ENCODE data around the gene KLHL25.

Gene KLHL25

GRCh38 chr15:85793641-85794597 lies 806 bp downstream of the KLHL25 start:
- ChIA-PET POLR2A (interaction anchor here (1.1 to 1.4 kb wide), 2 partner anchors 8 to 15 kb away, joined by 3 to 6 read pairs; no protein-coding TSS in a partner anchor), CTCF (interaction anchor here (1.8 kb wide), 1 partner anchor 47 kb away, joined by 8 read pairs; no protein-coding TSS in a partner anchor)
- DNase-seq (ENCODE audit: extremely low spot score): peak; percentile 48
- TF ChIP-seq L3MBTL2 (conservative IDR thresholded peaks at IDR 0.05) (0 out of 2 replicates have a peak, but pooled peaks have one; percentile 9), FOXM1 (IDR thresholded peaks at IDR 0.05; ENCODE audit: borderline replicate concordance) (no peak), SP1 (IDR thresholded peaks at IDR 0.05) (no peak), FOXK2 (IDR thresholded peaks at IDR 0.05) (no peak), ARNT (IDR thresholded peaks at IDR 0.05) (no peak)

- TF ChIP-seq PKNOX1 (IDR thresholded peaks at IDR 0.05) (peak; percentile 38; the same call in 1 of the 2 replicates), SP1 (IDR thresholded peaks at IDR 0.05) (no peak)
- ChIA-PET CTCF (interaction anchor here (1.8 kb wide), 1 partner anchor 47 kb away, joined by 8 read pairs; no protein-coding TSS in a partner anchor), POLR2A (interaction anchor here (1.1 to 1.4 kb wide), 2 partner anchors 7 to 15 kb away, joined by 3 to 6 read pairs; no protein-coding TSS in a partner anchor)
- no peak for DNase-seq (ENCODE audit: extremely low spot score)
Observed at GRCh38 chr15:85792912-85793590, 1.7 kb downstream of the KLHL25 start.

GRCh38 chr15:85792102-85792731 lies 2.5 kb downstream of the KLHL25 start:
- DNase-seq (ENCODE audit: extremely low spot score): no peak
- ChIA-PET POLR2A (no interaction called here), CTCF (no interaction called here)
- TF ChIP-seq PKNOX1 (IDR thresholded peaks at IDR 0.05): no peak
- TF ChIP-seq SUZ12 (IDR thresholded peaks at IDR 0.05): no peak
- no peak for TF ChIP-seq TARDBP (IDR thresholded peaks at IDR 0.05)
- no peak for TF ChIP-seq LEF1 (IDR thresholded peaks at IDR 0.05; ENCODE audit: borderline replicate concordance)
- TF ChIP-seq ZNF384 (IDR thresholded peaks at IDR 0.05): no peak
- TF ChIP-seq NFRKB (IDR thresholded peaks at IDR 0.05): no peak
- TF ChIP-seq FOXK2 (IDR thresholded peaks at IDR 0.05): no peak
- no peak for TF ChIP-seq L3MBTL2 (conservative IDR thresholded peaks at IDR 0.05)
- no peak for TF ChIP-seq ELF4 (IDR thresholded peaks at IDR 0.05)
- no peak for TF ChIP-seq CTBP1 (IDR thresholded peaks at IDR 0.05; ENCODE audit: borderline replicate concordance)
- TF ChIP-seq ARNT (IDR thresholded peaks at IDR 0.05): no peak
- no peak for TF ChIP-seq FOXM1 (IDR thresholded peaks at IDR 0.05; ENCODE audit: borderline replicate concordance)
- no peak for TF ChIP-seq HDGF (IDR thresholded peaks at IDR 0.05; ENCODE audit: borderline replicate concordance)
- TF ChIP-seq FOXA1 (IDR thresholded peaks at IDR 0.05): no peak
- TF ChIP-seq SP1 (IDR thresholded peaks at IDR 0.05): no peak
- no peak for TF ChIP-seq BHLHE40 (IDR thresholded peaks at IDR 0.05; ENCODE audit: borderline replicate concordance)

- POLR2A ChIA-PET: interaction anchor here (0.9 kb wide), 1 partner anchor 42 kb away, joined by 3 read pairs; no protein-coding TSS in a partner anchor
- TF ChIP-seq FOXA1 (IDR thresholded peaks at IDR 0.05) (no peak), ZNF384 (IDR thresholded peaks at IDR 0.05) (no peak), ELF4 (IDR thresholded peaks at IDR 0.05) (no peak), CTBP1 (IDR thresholded peaks at IDR 0.05; ENCODE audit: borderline replicate concordance) (no peak), TARDBP (IDR thresholded peaks at IDR 0.05) (no peak), FOXM1 (IDR thresholded peaks at IDR 0.05; ENCODE audit: borderline replicate concordance) (no peak), SUZ12 (IDR thresholded peaks at IDR 0.05) (no peak), LEF1 (IDR thresholded peaks at IDR 0.05; ENCODE audit: borderline replicate concordance) (no peak), BHLHE40 (IDR thresholded peaks at IDR 0.05; ENCODE audit: borderline replicate concordance) (no peak), L3MBTL2 (conservative IDR thresholded peaks at IDR 0.05) (no peak), PKNOX1 (IDR thresholded peaks at IDR 0.05) (no peak), FOXK2 (IDR thresholded peaks at IDR 0.05) (no peak), HDGF (IDR thresholded peaks at IDR 0.05; ENCODE audit: borderline replicate concordance) (no peak), SP1 (IDR thresholded peaks at IDR 0.05) (no peak), ARNT (IDR thresholded peaks at IDR 0.05) (no peak), NFRKB (IDR thresholded peaks at IDR 0.05) (no peak)
- CTCF ChIA-PET: no interaction called here
- no peak for DNase-seq (ENCODE audit: extremely low spot score)
Observed at GRCh38 chr15:85789496-85789875, 5.2 kb downstream of the KLHL25 start.

- CTCF ChIA-PET: no interaction called here
- no peak for DNase-seq (ENCODE audit: extremely low spot score)
- POLR2A ChIA-PET: interaction anchor here (0.9 kb wide), 1 partner anchor 43 kb away, joined by 3 read pairs; no protein-coding TSS in a partner anchor
- TF ChIP-seq HDGF (IDR thresholded peaks at IDR 0.05; ENCODE audit: borderline replicate concordance): no peak
- TF ChIP-seq PKNOX1 (IDR thresholded peaks at IDR 0.05): no peak
Observed at GRCh38 chr15:85788771-85789495, 5.8 kb downstream of the KLHL25 start.

All from HEK293T (cell line).